Measurements from ENCODE around the gene FAM25G.

- TF ChIP-seq, protein P1, sequence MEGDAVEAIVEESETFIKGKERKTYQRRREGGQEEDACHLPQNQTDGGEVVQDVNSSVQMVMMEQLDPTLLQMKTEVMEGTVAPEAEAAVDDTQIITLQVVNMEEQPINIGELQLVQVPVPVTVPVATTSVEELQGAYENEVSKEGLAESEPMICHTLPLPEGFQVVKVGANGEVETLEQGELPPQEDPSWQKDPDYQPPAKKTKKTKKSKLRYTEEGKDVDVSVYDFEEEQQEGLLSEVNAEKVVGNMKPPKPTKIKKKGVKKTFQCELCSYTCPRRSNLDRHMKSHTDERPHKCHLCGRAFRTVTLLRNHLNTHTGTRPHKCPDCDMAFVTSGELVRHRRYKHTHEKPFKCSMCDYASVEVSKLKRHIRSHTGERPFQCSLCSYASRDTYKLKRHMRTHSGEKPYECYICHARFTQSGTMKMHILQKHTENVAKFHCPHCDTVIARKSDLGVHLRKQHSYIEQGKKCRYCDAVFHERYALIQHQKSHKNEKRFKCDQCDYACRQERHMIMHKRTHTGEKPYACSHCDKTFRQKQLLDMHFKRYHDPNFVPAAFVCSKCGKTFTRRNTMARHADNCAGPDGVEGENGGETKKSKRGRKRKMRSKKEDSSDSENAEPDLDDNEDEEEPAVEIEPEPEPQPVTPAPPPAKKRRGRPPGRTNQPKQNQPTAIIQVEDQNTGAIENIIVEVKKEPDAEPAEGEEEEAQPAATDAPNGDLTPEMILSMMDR (IDR thresholded peaks at IDR 0.05), result no peak
- TF ChIP-seq POLR2A (IDR thresholded peaks at IDR 0.05), result no peak
Measured at GRCh38 chr10:47456079-47456785, 35.3 kb downstream of the FAM25G start.

Data from lower leg skin (tissue), 3 donors.